ENCODE results near the gene AGAP1. TPM values are rescaled to one million over a fixed set of nuclear protein-coding genes. Genes with fewer than 3 reads are reported as not detected.

Gene AGAP1
- total RNA-seq, 6 experiments from 2014 or later, result 8.1 to 11.2 (median 9.8) TPM

DNA sequence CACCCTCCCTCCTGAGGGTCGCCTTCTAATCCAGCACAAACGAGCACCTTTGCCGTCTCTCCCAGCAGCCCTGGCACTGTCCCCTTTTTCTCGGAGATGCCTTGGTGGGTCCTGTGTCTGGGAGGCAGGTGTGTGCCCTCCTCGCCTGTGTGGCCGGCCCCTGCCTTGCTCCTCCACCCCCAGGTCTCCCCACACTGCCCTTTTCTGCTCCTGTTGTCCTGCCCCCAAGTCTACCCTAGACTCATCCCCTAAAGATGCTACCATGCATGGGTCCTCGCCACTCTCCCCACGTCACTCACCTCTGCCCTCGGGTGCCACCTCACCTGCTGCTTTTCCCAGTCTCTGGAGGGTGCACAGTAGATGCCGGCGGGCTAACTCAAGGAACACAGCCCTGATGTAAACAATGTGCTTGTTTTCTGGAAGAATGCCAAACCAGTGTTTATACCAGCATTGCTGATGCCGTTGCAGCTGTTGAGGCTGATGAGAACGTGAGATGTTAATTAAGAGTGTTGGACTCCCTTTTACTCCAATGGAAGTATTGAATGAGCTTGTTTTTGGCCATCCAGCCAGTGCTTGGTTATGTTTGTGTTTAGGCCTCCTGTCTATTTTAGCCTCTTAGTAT, 223.1 kb downstream of the AGAP1 start:
- H3K27ac ChIP-seq, result no peak overlapping the region
- H3K4me3 ChIP-seq, result no peak overlapping the region
- no peak for TF ChIP-seq POLR2A (IDR thresholded peaks at IDR 0.05)
- TF ChIP-seq CTCF (IDR thresholded peaks at IDR 0.05), result no peak
- no peaks in the 10 kb centered on the region for H3K4me1 ChIP-seq
- intact Hi-C loops (cut with DNase I), result no loop called here
- no peaks in the 10 kb centered on the region for H3K27me3 ChIP-seq
- ATAC-seq (no peak), DNase-seq (no peak)
- WGBS (ENCODE audit: insufficient coverage, low coverage, low lambda C conversion rate, missing lambda C conversion rate), result 80% methylated on average over 8 of the region's 13 CpGs
- no peaks in the 10 kb centered on the region for H3K36me3 ChIP-seq
- H3K9me3 ChIP-seq, result no peaks in the 10 kb centered on the region

- Histone ChIP-seq H3K27me3 (no peaks in the 10 kb centered on the region), H3K4me3 (no peak overlapping the region), H3K9me3 (no peaks in the 10 kb centered on the region), H3K27ac (no peak overlapping the region), H3K36me3 (no peaks in the 10 kb centered on the region), H3K4me1 (peaks cover 0 to under 1% (median 0%) of the 10 kb centered on the region in 4 donors)
- intact Hi-C loops (cut with DNase I), result no loop called here
- WGBS (ENCODE audit: insufficient coverage, low coverage, low lambda C conversion rate, missing lambda C conversion rate), result 66% methylated on average over 5 of the region's 7 CpGs
- DNase-seq (no peak), ATAC-seq (no peak)
- TF ChIP-seq POLR2A (IDR thresholded peaks at IDR 0.05) (no peak), CTCF (IDR thresholded peaks at IDR 0.05) (no peak)
These were observed 225.5 kb downstream of the AGAP1 start for GRCh38 chr2:235719146-235719942.

DNA sequence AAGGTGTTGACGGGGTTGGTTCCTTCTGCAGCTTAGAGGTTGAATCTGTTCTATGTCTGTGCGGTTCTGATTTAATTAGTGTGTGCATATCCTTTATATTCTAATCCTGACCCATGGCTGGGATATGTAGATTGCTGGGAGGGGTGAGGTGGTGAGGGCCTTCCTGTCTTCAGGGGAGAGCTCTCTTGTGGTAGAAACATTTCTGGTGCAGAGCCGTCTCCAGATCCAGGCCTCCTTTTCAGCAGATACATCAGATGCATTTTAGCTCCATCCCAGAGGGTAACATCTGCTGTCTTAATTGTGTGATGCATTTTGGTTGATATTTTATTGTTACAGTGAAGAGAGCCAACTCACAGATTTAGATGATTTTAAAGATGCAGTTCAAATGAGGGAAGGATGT, 227.8 kb downstream of the AGAP1 start:
- Histone ChIP-seq H3K27ac (no peak overlapping the region), H3K9me3 (no peaks in the 10 kb centered on the region), H3K4me1 (peaks cover 0 to 16% (median 0%) of the 10 kb centered on the region in 4 donors), H3K4me3 (no peak overlapping the region), H3K27me3 (no peaks in the 10 kb centered on the region), H3K36me3 (no peaks in the 10 kb centered on the region)
- WGBS (ENCODE audit: insufficient coverage, low coverage, low lambda C conversion rate, missing lambda C conversion rate), result 95% methylated on average over 3 of the region's 3 CpGs
- no peak for ATAC-seq
- TF ChIP-seq CTCF (IDR thresholded peaks at IDR 0.05), result no peak
- no peak for TF ChIP-seq POLR2A (IDR thresholded peaks at IDR 0.05)
- DNase-seq, result no peak
- intact Hi-C loops (cut with DNase I), result no loop called here

GRCh38 chr2:235722869-235723268, 229.0 kb downstream of the AGAP1 start:
- no peaks in the 10 kb centered on the region for H3K27me3 ChIP-seq
- no peak overlapping the region for H3K4me3 ChIP-seq
- no peak for ATAC-seq
- no peak for DNase-seq
- peaks cover 0 to 25% (median 0%) of the 10 kb centered on the region in 4 donors for H3K4me1 ChIP-seq
- no peaks in the 10 kb centered on the region for H3K36me3 ChIP-seq
- no peak overlapping the region for H3K27ac ChIP-seq
- no peaks in the 10 kb centered on the region for H3K9me3 ChIP-seq
- TF ChIP-seq POLR2A (IDR thresholded peaks at IDR 0.05) (no peak), CTCF (IDR thresholded peaks at IDR 0.05) (no peak)
- intact Hi-C loops (cut with DNase I), result no loop called here
- 95% methylated on average over 6 of the region's 7 CpGs for WGBS (ENCODE audit: insufficient coverage, low coverage, low lambda C conversion rate, missing lambda C conversion rate)

Data from right lobe of liver (tissue), 6 donors.